D341Med (cell line): ENCODE measurements around the gene PLIN5.
A peak's percentile ranks its signal among the peaks of the same experiment; 100 is the strongest.
"Not testable (repeated sequence)": the region's sequence is repeated elsewhere in the genome, so short reads cannot be mapped to it uniquely, and the experiment has no call there.

Experiments used
- DNase-seq: peaks from one replicate; pipeline ENCODE4 v3.0.0; 2012; ENCODE audit warnings: low spot score

Gene PLIN5

GRCh38 chr19:4568886-4569285 lies 33.9 kb upstream of the PLIN5 start:
- no peak for DNase-seq

GRCh38 chr19:4567584-4568071 lies 32.6 kb upstream of the PLIN5 start:
- DNase-seq: peak; percentile 77

GRCh38 chr19:4566402-4567051 lies 31.5 kb upstream of the PLIN5 start:
- no peak for DNase-seq

GRCh38 chr19:4563562-4563961 lies 28.5 kb upstream of the PLIN5 start:
- DNase-seq: not testable (repeated sequence)

GRCh38 chr19:4562085-4562484 lies 27.1 kb upstream of the PLIN5 start:
- DNase-seq: not testable (repeated sequence)

- no peak for DNase-seq
Measured at GRCh38 chr19:4559569-4559968, 24.5 kb upstream of the PLIN5 start, which contains the start of gene SEMA6B. Gene SEMA6B (minus strand): TSS chr19:4559684. CDS start chr19:4558457, 1,227 bp downstream.

GRCh38 chr19:4557971-4558941 lies 23.2 kb upstream of the PLIN5 start:
- peak; percentile 90 for DNase-seq

- DNase-seq: no peak
Measured at GRCh38 chr19:4557144-4557970, 22.3 kb upstream of the PLIN5 start.

- DNase-seq: peak; percentile 83
Measured at GRCh38 chr19:4556597-4557127, 21.6 kb upstream of the PLIN5 start.

- DNase-seq: peak; percentile 55
Measured at GRCh38 chr19:4555657-4556561, 20.9 kb upstream of the PLIN5 start.

GRCh38 chr19:4554717-4555116 lies 19.7 kb upstream of the PLIN5 start:
- no peak for DNase-seq

GRCh38 chr19:4553775-4554174 lies 18.8 kb upstream of the PLIN5 start:
- no peak for DNase-seq

GRCh38 chr19:4553092-4553695 lies 18.2 kb upstream of the PLIN5 start:
- no peak for DNase-seq

GRCh38 chr19:4552525-4552819 lies 17.4 kb upstream of the PLIN5 start:
- DNase-seq: no peak

- peak; percentile 23 for DNase-seq
Measured at GRCh38 chr19:4550479-4551050, 15.5 kb upstream of the PLIN5 start.

GRCh38 chr19:4550018-4550417 lies 15.0 kb upstream of the PLIN5 start:
- peak; percentile 35 for DNase-seq

- peak; percentile 27 for DNase-seq
Measured at GRCh38 chr19:4548238-4548584, 13.2 kb upstream of the PLIN5 start.

- peak; percentile 46 for DNase-seq
Measured at GRCh38 chr19:4547303-4548237, 12.5 kb upstream of the PLIN5 start.
